Lung (tissue), 12 donors: Measurements from ENCODE around the gene PON2. TPM values are rescaled to one million over a fixed set of nuclear protein-coding genes. Genes with fewer than 3 reads are reported as not detected.

ENCODE experiments used
- ATAC-seq: fragments of 200-7000 bp; cut with Tn5 transposase; one replicate; pipeline ENCODE4 v1.9.1; 2020; ENCODE audit warnings: moderate number of reproducible peaks; ENCODE audit not compliant: insufficient read depth, low FRiP score
- DNase-seq, 3 donors: peaks; one replicate each; pipeline ENCODE4 v3.0.0-alpha.2; 2013 to 2017
- H3K27ac ChIP-seq, 2 donors: one replicate each; pipeline ENCODE4 v1.5.1; 2013; ENCODE audit warnings: mild to moderate bottlenecking in 2 of 2, moderate library complexity in 2 of 2, control low read depth in 1 of 2, inconsistent platforms in 1 of 2, low read depth in 1 of 2, low read length in 1 of 2
- H3K27me3 ChIP-seq, 3 donors: one replicate each; pipeline ENCODE4 v1.5.1; 2013; ENCODE audit warnings: low read length in 2 of 3; ENCODE audit not compliant: control insufficient read depth in 3 of 3, insufficient read depth in 3 of 3
- H3K36me3 ChIP-seq, 4 donors: one replicate each; pipeline ENCODE4 v1.5.1; 2013; ENCODE audit warnings: low read length in 4 of 4, mild to moderate bottlenecking in 1 of 4, moderate library complexity in 1 of 4; ENCODE audit not compliant: control insufficient read depth in 4 of 4, insufficient read depth in 4 of 4
- H3K4me1 ChIP-seq, 5 donors: one replicate each; pipeline ENCODE4 v1.5.1; 2013; ENCODE audit warnings: low read length in 5 of 5, mild to moderate bottlenecking in 2 of 5, moderate library complexity in 1 of 5; ENCODE audit not compliant: control insufficient read depth in 5 of 5, insufficient read depth in 5 of 5
- H3K4me3 ChIP-seq: one replicate; pipeline ENCODE4 v1.5.1; 2013; ENCODE audit warnings: mild to moderate bottlenecking, control low read depth, moderate library complexity
- H3K9ac ChIP-seq, 2 donors: one replicate each; pipeline ENCODE4 v1.5.1; 2013; ENCODE audit warnings: low read length in 2 of 2, control low read depth in 1 of 2; ENCODE audit not compliant: insufficient read depth in 1 of 2
- H3K9me3 ChIP-seq, 4 donors: one replicate each; pipeline ENCODE4 v1.5.1; 2013; ENCODE audit warnings: low read length in 3 of 4, mild to moderate bottlenecking in 1 of 4, moderate library complexity in 1 of 4; ENCODE audit not compliant: control insufficient read depth in 4 of 4, insufficient read depth in 3 of 4
- CTCF ChIP-seq: IDR thresholded peaks from 2 replicates; pipeline ENCODE4 v1.5.1; 2012; ENCODE audit warnings: mild to moderate bottlenecking; ENCODE audit errors: control extremely low read depth, extremely low read depth
- WGBS, 2 donors: extraction: QIAGEN DNeasy Blood & Tissue Kit; methylation state at CpG; one replicate each; pipeline ENCODE4 v1.1.7; 2013; 5-methylcytosine and 5-hydroxymethylcytosine counted together
- polyA plus RNA-seq, 2 donors: library from polyadenylated mRNA; stranded (reverse); fragments of 200-250 nt; gene quantifications; one replicate each; pipeline ENCODE4 v1.2.1, GENCODE V29; 2013
- total RNA-seq, 2 donors: library from RNA; depleted of rRNA in 1 of 2; stranded (reverse); fragments of >200 nt in 1 of 2; gene quantifications; one replicate each; pipeline ENCODE4 v1.2.1, GENCODE V29; 2014 to 2021
- donor health status: control.
- donor health status: control.
- donor health status: Bipolar disorder and iron deficiency.
- donor health status: healthy.
- donor health status: DM: yes; HTN: yes; CAD: no.

Gene PON2
- total and polyA plus RNA-seq, 4 donors, result 90.4 to 392 (median 188) TPM

GRCh38 chr7:95432606-95433005 lies 2.2 kb downstream of the PON2 start:
- no peak for TF ChIP-seq CTCF
- Histone ChIP-seq H3K27me3 (no peaks in the 10 kb centered on the region), H3K4me3 (no peak overlapping the region), H3K9me3 (peaks cover 0 to 4% (median under 1%) of the 10 kb centered on the region in 4 donors), H3K9ac (no peak overlapping the region), H3K27ac (no peak overlapping the region), H3K36me3 (peaks cover 0 to 11% (median 5%) of the 10 kb centered on the region in 4 donors), H3K4me1 (peaks cover 0 to 16% (median 6%) of the 10 kb centered on the region in 5 donors)
- DNase-seq (no peak), ATAC-seq (no peak)
- 38 to 60% methylated on average over 2 of the region's 2 CpGs for WGBS, 2 donors

- H3K4me1 ChIP-seq, result peaks cover 0 to 16% (median 6%) of the 10 kb centered on the region in 5 donors
- peak overlapping the region in 1 of 2 donors; percentile 45 for H3K27ac ChIP-seq
- no peak overlapping the region for H3K4me3 ChIP-seq
- WGBS, 2 donors, result 67 to 72% methylated on average over 2 of the region's 2 CpGs
- H3K9ac ChIP-seq, result no peak overlapping the region
- TF ChIP-seq CTCF, result no peak
- ATAC-seq (no peak), DNase-seq (no peak)
- H3K27me3 ChIP-seq, result no peaks in the 10 kb centered on the region
- peaks cover 0 to 4% (median under 1%) of the 10 kb centered on the region in 4 donors for H3K9me3 ChIP-seq
- peaks cover 1 to 11% (median 5%) of the 10 kb centered on the region in 4 donors for H3K36me3 ChIP-seq
Measured at GRCh38 chr7:95430864-95431263, 4.0 kb downstream of the PON2 start.

- DNase-seq (no peak), ATAC-seq (no peak)
- H3K4me1 ChIP-seq, result peaks cover 0 to 18% (median 9%) of the 10 kb centered on the region in 5 donors
- no peak overlapping the region for H3K27ac ChIP-seq
- H3K9me3 ChIP-seq, result peaks cover 0 to 4% (median under 1%) of the 10 kb centered on the region in 4 donors
- no peak overlapping the region for H3K9ac ChIP-seq
- no peak for TF ChIP-seq CTCF
- no peak overlapping the region for H3K4me3 ChIP-seq
- no peaks in the 10 kb centered on the region for H3K27me3 ChIP-seq
- H3K36me3 ChIP-seq, result peaks cover 1 to 11% (median 5%) of the 10 kb centered on the region in 4 donors
- 70 to 86% methylated on average over 5 of the region's 5 CpGs for WGBS, 2 donors
Measured at GRCh38 chr7:95429241-95429990, 5.4 kb downstream of the PON2 start.
